Stimulated activated CD8-positive, alpha-beta memory T cell treated with anti-CD3 and anti-CD28 coated beads, Interleukin-12 subunit alpha, Interleukin-12 subunit beta, amount 100 ng/mL, for 24 hours (primary cell): ENCODE data around the gene SH2D2A.
A peak's percentile ranks its signal among the peaks of the same experiment; 100 is the strongest.

Experiments used
- DNase-seq: peaks from one replicate; pipeline ENCODE4 v3.0.0-alpha.2; 2020; ENCODE audit errors: extremely low read depth

Gene SH2D2A

DNA sequence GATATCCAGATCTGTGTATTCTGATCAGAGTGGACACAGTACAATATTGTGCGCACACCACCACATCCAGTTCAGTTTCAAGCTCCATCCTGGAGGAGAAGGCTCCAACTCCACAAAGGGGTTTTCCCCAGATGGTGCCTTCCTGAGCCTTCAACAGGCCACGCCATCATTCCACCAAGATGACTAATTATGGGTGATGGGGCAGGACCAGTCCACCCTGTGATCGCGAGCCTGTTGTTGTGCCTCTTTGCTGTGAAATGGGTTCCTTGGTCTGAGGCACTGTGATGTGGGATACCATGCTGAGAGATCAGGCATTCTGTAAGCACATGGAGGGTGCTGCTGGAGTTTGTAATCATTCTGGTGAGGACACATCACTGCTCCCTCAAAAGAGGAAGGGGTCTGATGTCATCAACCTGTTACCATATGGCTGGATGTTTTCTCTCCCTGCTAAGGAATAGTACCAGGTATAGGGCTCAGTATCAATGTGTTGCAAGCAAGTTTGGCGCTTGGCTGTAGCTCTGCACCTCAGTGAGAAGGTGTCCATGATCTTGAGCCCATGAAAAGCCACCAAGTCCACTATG is 6.7 kb upstream of the SH2D2A start:
- no peak for DNase-seq

- DNase-seq: no peak
Measured at GRCh38 chr1:156822680-156823079, 6.0 kb upstream of the SH2D2A start.

GRCh38 chr1:156821801-156822200 is 5.2 kb upstream of the SH2D2A start:
- no peak for DNase-seq

- no peak for DNase-seq
Measured at GRCh38 chr1:156815961-156816422, 656 bp downstream of the SH2D2A start.

DNA sequence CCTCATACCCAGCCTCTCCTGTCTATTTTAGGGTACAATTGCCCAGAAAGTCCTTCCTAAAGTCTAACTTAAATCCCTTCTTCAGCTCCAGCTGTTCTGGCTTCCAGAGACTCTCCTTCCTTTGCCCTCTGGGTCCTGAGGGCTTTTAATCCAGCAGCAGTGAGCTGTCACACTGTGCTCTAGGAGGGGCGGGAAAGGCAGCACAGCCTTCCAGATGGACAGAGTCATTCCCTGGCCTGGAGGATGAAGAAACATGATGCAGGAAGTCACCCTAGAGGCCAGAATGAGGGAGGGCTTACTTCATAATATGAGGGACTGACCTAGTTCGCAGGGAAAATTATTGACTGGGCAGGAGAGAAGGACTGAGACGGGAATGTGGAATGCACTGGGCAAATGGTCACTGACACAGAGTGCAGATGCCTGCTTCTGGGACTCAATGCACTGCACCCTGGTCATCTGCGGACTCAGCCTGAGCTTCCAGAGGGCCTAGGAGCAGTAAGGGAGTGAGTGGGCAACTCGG is 1.3 kb downstream of the SH2D2A start:
- no peak for DNase-seq

DNA sequence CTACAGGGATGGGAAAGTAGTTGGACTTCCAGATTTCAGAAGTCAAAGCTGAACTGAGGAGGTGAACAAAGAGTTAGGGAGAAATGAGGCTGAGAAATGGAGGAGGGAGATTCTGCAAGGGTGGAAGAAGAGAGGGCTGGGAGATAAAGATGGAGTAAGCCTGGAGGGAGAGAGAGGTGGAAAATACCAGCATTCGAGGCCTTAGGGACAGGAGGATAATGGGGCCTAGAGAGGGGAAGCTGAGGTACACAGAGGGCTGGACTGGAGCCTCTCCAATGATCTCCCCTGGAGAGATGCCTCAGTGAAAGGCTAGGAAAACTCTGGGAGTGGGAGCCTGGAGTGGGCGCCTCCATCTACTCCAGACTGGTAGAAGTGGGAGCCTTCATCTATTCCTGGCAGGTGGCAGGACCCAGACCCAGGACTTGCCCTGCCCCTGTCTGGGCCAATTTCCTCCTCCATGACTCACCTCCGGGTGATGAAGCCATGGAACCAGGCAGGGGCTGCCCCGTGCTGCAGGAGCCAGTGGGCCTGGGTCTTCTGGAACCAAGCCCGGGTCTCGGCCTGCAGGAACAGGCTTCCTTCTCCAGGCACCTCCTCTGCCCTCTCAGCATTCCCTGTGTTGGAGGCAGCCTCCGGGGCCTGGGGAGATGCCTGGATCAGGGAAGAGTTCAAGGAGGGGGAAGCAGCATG is 1.9 kb downstream of the SH2D2A start:
- no peak for DNase-seq

- DNase-seq: peak; percentile 51
Measured at GRCh38 chr1:156813750-156814570, 2.7 kb downstream of the SH2D2A start.

DNA sequence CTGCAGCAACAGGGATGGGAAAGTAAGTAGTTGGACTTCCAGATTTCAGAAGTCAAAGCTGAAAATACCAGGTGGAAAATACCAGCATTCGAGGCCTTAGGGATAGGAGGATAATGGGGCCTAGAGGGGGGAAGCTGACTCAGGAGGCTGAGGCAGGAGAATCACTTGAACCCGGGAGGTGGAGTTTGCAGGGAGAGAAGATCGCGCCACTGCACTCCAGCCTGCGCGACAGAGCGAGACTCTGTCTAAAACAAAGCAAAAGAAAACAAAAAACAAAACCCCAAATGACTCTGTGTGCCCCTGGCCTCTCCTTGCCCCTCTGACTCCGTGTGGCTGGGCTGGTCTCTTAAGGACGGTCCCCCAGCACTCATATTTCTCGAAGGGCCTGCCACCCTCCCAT is 3.4 kb downstream of the SH2D2A start:
- DNase-seq: no peak

- DNase-seq: no peak
Measured at GRCh38 chr1:156812293-156812990, 4.2 kb downstream of the SH2D2A start.

DNA sequence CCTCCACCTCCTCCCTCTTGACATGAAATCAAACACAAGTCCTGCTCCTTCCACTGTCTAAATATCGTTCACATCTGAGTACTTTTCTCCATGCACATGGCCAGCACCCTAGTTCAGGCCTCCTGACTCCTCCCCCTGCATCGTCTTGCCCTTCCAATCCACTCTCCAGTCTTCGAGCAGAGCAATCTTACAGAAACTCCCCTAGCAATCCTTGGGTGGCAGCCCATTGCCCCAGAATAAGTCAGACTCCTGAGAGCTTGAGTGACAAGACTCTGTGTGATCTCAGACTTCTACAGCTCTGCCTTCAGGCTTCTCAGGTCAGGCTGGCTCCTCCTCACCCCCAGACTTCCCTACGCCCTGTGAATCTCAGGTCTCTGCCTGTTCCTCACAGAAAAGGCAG is 5.5 kb downstream of the SH2D2A start:
- no peak for DNase-seq

GRCh38 chr1:156809711-156810366 is 6.8 kb downstream of the SH2D2A start:
- no peak for DNase-seq

- no peak for DNase-seq
Measured at GRCh38 chr1:156809281-156809680, 7.4 kb downstream of the SH2D2A start.

GRCh38 chr1:156808186-156809030 is 8.2 kb downstream of the SH2D2A start:
- no peak for DNase-seq

DNA sequence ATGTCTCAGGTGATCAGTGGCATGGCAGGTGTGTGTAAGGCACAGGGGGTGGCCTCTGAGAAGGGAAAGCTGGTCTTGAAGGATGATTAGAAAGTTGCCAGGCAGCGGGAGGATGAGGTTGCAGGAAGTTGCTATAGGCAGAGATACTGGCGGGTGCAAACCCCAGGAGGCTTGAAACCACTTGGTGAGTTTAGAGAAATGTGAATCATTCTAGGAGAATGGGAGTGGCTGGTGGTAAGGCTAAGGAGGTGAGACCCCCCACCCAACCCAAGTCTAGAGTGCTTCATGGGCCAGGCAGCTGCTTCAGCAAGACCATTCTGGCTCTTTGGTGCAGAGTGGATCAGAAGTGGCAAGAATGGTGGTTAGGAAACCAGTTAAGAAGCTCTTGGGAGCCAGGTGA is 9.0 kb downstream of the SH2D2A start:
- no peak for DNase-seq

DNA sequence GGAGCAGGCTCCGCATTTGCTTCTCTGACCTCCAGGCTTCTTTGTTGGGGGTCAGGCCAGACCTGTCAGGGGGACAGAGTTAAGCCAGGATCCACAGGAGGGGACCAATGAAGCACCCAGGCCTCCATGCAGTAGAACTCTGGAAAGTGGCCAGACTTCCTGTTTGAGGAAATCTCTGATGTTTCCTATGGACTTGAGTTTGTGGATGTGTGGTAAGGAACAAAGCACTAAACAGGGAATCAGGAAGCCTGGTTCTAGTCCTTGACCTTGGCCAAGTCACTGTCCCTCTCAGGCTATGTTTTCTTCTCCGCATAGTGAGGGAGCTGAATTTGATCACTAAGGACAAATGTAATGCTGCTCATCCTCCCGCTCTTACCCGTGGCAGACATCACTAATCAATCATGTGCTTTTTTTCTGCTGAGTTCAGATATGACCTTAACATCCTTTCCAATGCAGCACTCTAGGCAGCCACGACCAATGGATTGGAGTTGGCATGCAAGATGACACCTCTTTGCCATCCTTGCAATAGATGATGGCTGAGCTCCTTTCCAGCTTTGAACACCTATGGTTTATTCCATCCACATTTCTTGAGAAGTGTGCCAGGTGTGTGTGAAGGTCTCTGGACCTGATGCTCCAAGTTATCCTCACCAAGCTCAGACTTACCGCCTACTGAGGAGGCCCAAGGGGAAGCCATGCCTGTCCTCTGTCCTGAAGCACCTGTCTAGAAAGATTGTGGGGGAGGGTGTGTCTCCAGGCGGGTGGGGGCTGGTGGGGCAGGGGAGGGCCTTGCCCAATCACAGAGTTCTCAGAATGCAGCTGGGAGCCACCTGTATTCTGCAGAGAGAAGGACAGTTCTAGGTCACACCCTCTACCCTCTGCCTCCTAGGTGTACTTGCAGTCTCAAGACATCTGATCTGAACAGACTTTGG is 9.9 kb downstream of the SH2D2A start:
- DNase-seq: no peak

DNA sequence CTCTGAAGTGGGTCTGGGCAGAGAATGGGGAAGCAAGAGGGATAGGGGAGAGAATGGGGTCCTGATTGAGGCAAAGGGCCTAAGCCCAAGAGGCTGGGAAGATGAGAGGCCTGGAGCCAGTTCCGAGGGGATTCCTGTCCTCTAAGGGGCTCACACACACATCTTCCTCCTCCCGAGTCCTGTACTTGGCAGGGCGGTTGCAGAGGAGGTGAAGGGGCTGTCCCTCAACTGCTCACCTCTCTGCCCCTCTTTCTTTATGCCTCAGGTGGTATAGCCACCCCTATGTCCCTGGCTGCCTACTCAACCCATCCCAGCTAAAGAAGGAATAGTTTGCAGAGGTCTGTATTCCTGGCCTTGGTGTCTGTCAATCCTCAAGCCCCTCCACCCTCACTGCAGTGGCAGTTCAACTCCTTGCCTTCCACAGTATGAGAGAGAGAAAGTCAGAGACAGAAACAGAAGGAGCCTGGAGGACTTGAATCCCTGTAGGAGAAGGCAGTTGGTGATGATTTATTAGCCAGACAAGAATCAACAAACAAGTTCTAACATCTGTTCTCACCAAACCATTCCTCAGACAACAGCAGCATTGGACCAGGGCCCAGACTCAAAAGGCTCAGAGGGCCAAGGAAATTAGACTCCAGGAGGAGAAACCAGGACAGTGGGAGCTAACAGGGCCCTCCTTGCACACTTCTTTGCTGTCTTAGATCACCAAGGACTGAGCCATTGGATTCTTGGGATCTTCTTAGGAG is 10.7 kb downstream of the SH2D2A start:
- no peak for DNase-seq

DNA sequence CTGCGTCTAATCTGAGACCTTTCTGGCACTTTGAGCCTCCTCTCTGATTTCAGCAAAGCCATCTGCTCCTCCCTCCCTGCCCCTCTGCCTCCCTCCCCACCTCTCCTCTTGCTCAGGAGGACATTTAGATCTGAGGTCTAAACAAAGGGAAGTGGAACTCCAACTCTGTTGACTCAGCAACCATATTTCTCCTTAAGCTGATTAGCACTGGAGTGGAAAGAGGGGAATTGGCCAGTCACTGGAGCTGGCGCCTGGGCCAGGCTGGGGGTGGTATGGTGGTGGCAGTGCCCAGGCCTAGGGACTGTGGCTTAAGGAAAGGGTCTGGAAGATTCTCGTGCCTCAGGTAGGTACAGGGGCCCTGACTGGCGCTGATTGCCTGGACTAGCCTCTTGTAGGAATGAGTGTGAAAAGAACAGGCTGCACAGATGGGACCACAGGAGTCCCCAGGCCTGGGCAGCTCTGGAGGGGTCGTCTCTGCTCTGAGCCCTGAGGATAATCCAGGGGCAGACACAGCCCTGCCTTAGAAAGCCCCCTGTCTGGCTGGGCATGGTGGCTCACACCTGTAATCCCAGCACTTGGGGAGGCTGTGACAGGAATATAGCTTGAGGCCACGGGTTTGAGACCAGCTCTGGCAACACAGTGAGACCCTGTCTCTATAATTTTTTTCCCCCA is 11.9 kb downstream of the SH2D2A start:
- DNase-seq: no peak

DNA sequence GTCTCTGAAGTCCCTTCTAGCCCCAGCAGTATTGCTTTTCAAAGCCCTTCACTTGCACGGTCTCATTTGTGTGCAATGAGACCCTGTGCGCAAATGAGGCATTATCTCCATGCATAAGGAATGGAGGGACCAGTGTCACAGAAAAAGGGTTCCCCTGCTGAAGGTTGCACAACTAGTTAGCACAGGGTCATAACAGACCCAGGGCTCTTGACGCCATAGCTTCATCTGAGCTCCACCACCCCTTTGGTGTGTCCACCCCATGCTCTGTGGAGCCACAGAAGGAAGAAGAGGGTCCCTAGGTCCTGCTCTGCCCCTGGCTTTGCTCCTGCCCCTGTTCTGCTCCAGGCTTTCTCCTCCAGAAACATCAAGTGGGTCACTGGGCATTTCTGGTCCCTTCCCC is 12.6 kb downstream of the SH2D2A start:
- no peak for DNase-seq
